Coronary artery (tissue), 2 donors: ENCODE results near the gene NEDD4L.

Experiments
- DNase-seq: peaks from one replicate; pipeline ENCODE4 v3.0.0-alpha.2; 2017; ENCODE audit warnings: low spot score
- H3K27ac ChIP-seq, 2 donors: fragments of 200-600 bp; sonication (generic); one replicate each; pipeline ENCODE4 v1.5.1; 2016 to 2019
- H3K4me3 ChIP-seq: fragments of 200-600 bp; sonication (generic); 2 replicates; pipeline ENCODE4 v1.5.1; 2016; ENCODE audit warnings: mild to moderate bottlenecking, moderate library complexity
- CTCF ChIP-seq: fragments of 200-600 bp; sonication (generic); IDR thresholded peaks from one replicate; pipeline ENCODE4 v1.5.1; 2019; ENCODE audit warnings: antibody characterized with exemption

Gene NEDD4L

GRCh38 chr18:58402247-58402646 lies 358.2 kb downstream of the NEDD4L start:
- Histone ChIP-seq H3K27ac (no peak overlapping the region), H3K4me3 (no peak overlapping the region)
- TF ChIP-seq CTCF = no peak
- DNase-seq = no peak

GRCh38 chr18:58402951-58403702 lies 359.1 kb downstream of the NEDD4L start:
- Histone ChIP-seq H3K27ac (no peak overlapping the region), H3K4me3 (no peak overlapping the region)
- no peak for TF ChIP-seq CTCF
- DNase-seq = no peak

GRCh38 chr18:58403799-58404455 lies 359.9 kb downstream of the NEDD4L start:
- Histone ChIP-seq H3K27ac (no peak overlapping the region), H3K4me3 (no peak overlapping the region)
- TF ChIP-seq CTCF = no peak
- DNase-seq = no peak

GRCh38 chr18:58405107-58405898 lies 361.3 kb downstream of the NEDD4L start:
- no peak overlapping the region for H3K27ac ChIP-seq
- no peak for DNase-seq
- H3K4me3 ChIP-seq = no peak overlapping the region
- TF ChIP-seq CTCF = no peak

GRCh38 chr18:58407263-58407648 lies 363.2 kb downstream of the NEDD4L start:
- H3K4me3 ChIP-seq = no peak overlapping the region
- no peak overlapping the region for H3K27ac ChIP-seq
- no peak for DNase-seq
- TF ChIP-seq CTCF = no peak

GRCh38 chr18:58407649-58408407 lies 363.8 kb downstream of the NEDD4L start:
- no peak for TF ChIP-seq CTCF
- no peak for DNase-seq
- H3K27ac ChIP-seq = no peak overlapping the region
- no peak overlapping the region for H3K4me3 ChIP-seq
